SIG-M5 treated with dmso at 0.1 percent for 504 hours (cell line): ENCODE results near the gene REM2.

ENCODE experiments used
- DNase-seq: peaks from one replicate; lab custom pipeline; 2025; ENCODE audit not compliant: unreplicated experiment; lab: John Stamatoyannopoulos, UW

Gene REM2

GRCh38 chr14:22893706-22894105 is 10.7 kb downstream of the REM2 start:
- no peak for DNase-seq

GRCh38 chr14:22895402-22895801 is 12.4 kb downstream of the REM2 start:
- no peak for DNase-seq

- DNase-seq, result no peak
These were observed 13.3 kb downstream of the REM2 start for GRCh38 chr14:22896356-22896755.

GRCh38 chr14:22896760-22897159 is 13.7 kb downstream of the REM2 start:
- DNase-seq, result no peak

- no peak for DNase-seq
These were observed 14.3 kb downstream of the REM2 start for GRCh38 chr14:22897357-22897756.

- DNase-seq, result no peak
These were observed 15.5 kb downstream of the REM2 start for GRCh38 chr14:22898302-22899090.

GRCh38 chr14:22900081-22900799 is 17.2 kb downstream of the REM2 start:
- DNase-seq, result peak; percentile 55

GRCh38 chr14:22901799-22902198 is 18.8 kb downstream of the REM2 start:
- no peak for DNase-seq

GRCh38 chr14:22903742-22904087 is 20.7 kb downstream of the REM2 start:
- no peak for DNase-seq

GRCh38 chr14:22905627-22906026 is 22.6 kb downstream of the REM2 start:
- DNase-seq, result no peak

GRCh38 chr14:22906073-22906472 is 23.1 kb downstream of the REM2 start:
- no peak for DNase-seq

- DNase-seq, result no peak
These were observed 24.4 kb downstream of the REM2 start for GRCh38 chr14:22907429-22907828.

GRCh38 chr14:22908601-22909000 is 25.6 kb downstream of the REM2 start:
- DNase-seq, result peak; percentile 91

GRCh38 chr14:22910916-22911315 is 27.9 kb downstream of the REM2 start:
- DNase-seq, result no peak

- DNase-seq, result peak; percentile 32
These were observed 31.8 kb downstream of the REM2 start for GRCh38 chr14:22914836-22915235.

- peak; percentile 83 for DNase-seq
These were observed 33.0 kb downstream of the REM2 start for GRCh38 chr14:22915886-22916521.

- DNase-seq, result peak; percentile 100
These were observed 36.0 kb downstream of the REM2 start, which contains the start of gene RBM23 for GRCh38 chr14:22918804-22919600. Gene RBM23, minus strand, starts transcription at chr14:22919149.

- DNase-seq, result no peak
These were observed 36.5 kb downstream of the REM2 start for GRCh38 chr14:22919601-22919921.

- DNase-seq, result no peak
These were observed 37.7 kb downstream of the REM2 start for GRCh38 chr14:22920697-22921096.

GRCh38 chr14:22922294-22922693 is 39.3 kb downstream of the REM2 start:
- no peak for DNase-seq

- DNase-seq, result no peak
These were observed 40.7 kb downstream of the REM2 start for GRCh38 chr14:22923746-22924145.
